ENCODE measurements around the gene RNF121.

RNF121 gene

GRCh38 chr11:72040491-72041363 is 111.9 kb downstream of the RNF121 start:
- DNase-seq: peak; percentile 85

GRCh38 chr11:72041364-72042063 is 112.7 kb downstream of the RNF121 start:
- DNase-seq: peak; percentile 89

- DNase-seq: no peak
These were observed 113.4 kb downstream of the RNF121 start for GRCh38 chr11:72042064-72042745.

GRCh38 chr11:72045849-72046248 is 117.0 kb downstream of the RNF121 start:
- DNase-seq: no peak

Measured in NCI-H82 (cell line).